Measurements from ENCODE around the gene B3GAT3.

The B3GAT3 gene

GRCh38 chr11:62648967-62649364, 27.2 kb upstream of the B3GAT3 start:
- no peak for TF ChIP-seq CTCF (conservative IDR thresholded peaks at IDR 0.05; ENCODE audit: low read depth, low read length)
- no peak overlapping the region for H3K4me3 ChIP-seq (ENCODE audit: low read length)
- DNase-seq (ENCODE audit: low read depth): no peak

GRCh38 chr11:62648185-62648966, 26.6 kb upstream of the B3GAT3 start:
- no peak for TF ChIP-seq CTCF (conservative IDR thresholded peaks at IDR 0.05; ENCODE audit: low read depth, low read length)

GRCh38 chr11:62647609-62648005, 25.8 kb upstream of the B3GAT3 start:
- H3K4me3 ChIP-seq (ENCODE audit: low read length): no peak overlapping the region

More at GRCh38 chr11:62648185-62648966, 26.6 kb upstream of the B3GAT3 start:
- DNase-seq (ENCODE audit: low read depth): no peak
- no peak overlapping the region for H3K4me3 ChIP-seq (ENCODE audit: low read length)

DNA sequence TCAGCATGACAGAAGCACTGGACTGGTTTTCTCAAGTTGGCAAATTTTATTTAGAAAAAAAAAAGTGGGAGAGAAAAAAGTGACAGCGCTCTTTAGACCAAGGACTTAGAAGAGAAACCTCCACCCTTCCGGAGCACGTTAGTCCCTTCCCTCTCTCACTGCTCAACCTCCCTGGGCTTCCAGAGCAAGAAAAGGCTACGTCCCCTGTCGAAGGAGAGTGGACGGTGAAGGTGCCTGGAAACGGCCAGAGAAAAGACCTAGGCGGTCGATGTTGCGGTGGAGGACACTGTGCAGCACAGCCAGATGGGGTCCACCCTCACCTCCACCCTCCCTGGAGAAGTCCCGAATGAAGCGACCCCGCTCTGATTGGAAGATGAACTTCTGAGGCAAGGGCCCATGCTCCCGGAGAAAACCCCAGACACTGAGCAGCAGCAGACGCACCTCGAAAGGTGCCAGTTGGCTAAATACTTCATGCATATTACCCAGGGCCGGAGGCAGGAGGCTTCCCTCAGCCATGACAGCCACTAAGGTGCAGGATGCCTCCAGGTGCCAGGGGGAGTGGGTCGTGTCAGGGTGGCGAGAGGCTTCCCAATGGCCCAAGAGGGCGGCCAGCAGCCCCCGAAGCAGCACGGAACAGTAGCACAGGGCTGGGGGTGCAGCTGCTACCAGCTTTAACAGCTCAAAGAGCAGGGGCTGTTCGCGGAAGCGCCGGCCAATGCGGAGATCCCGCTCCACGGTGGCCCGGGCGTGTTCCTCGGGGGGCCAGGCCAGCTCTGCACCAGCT, 25.2 kb upstream of the B3GAT3 start:
- peak overlapping the region; percentile 22 for H3K4me3 ChIP-seq (ENCODE audit: low read length)
- no peak for DNase-seq (ENCODE audit: low read depth)
- no peak for TF ChIP-seq CTCF (conservative IDR thresholded peaks at IDR 0.05; ENCODE audit: low read depth, low read length)

More at GRCh38 chr11:62647609-62648005, 25.8 kb upstream of the B3GAT3 start:
- no peak for DNase-seq (ENCODE audit: low read depth)
- no peak for TF ChIP-seq CTCF (conservative IDR thresholded peaks at IDR 0.05; ENCODE audit: low read depth, low read length)

DNA sequence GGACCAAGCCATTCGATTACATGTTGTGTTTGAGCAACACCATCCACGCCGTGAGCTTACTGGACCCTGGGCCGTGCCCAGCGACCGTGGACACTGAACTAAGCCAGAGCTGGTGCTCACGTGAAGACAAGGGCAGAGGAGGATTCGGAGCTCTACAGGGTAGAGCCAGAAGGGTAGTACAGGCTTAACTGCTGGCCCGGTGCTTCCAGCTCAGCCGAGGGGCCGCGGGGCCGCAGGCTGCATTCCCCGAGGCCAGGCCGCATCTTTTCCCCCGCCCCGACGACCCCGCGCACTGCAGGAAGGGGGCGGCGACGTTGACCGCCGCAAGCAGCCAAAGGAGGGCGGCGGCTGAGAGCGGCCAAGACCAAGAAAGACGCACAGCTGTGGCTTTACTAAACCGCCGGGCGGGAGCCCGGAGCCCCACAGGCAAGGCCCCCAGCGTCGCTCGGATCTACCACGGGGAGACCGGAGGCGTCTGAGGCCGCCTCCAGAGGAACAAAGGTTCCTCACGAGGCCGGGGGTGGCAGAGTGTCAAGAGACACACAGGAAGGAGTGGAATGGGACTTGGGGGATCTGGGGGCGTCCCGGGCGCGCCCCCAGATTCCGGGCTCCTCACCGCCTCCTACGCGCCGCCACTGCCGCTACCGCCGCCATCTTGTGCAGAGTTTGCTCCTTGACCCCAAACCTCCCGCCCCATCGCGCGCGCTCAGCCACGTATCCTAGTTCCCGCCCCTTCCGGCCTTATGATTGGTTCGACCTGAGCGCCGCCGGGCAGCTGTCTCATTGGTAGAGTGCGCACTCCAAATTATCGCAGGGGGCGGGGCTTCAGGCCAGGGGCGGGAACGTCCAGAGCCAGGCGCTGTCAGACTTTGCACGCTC, 24.4 kb upstream of the B3GAT3 start, which contains the start of gene GANAB:
GANAB (minus strand) TSS at position 668 of the 879 bp plus-strand sequence; CDS start at position 654, 14 bp downstream.
- peak; percentile 87 for DNase-seq (ENCODE audit: low read depth)
- H3K4me3 ChIP-seq (ENCODE audit: low read length): peak within 1 kb of the TSS; percentile 93
- TF ChIP-seq CTCF (conservative IDR thresholded peaks at IDR 0.05; ENCODE audit: low read depth, low read length): no peak

DNA sequence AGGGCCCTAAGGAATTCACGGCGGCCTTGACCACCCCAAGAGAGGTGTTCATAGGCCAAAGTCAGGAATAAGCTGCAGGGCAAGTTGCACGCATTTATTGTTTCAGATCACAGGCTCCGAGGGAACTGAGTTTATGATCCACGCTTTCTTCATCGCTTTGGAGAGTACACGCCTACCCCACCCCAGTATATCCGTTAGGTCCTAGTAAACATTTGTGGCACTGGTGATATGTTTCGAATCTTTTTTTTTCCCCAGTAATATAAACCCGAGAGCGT, 23.8 kb upstream of the B3GAT3 start:
- DNase-seq (ENCODE audit: low read depth): no peak
- TF ChIP-seq CTCF (conservative IDR thresholded peaks at IDR 0.05; ENCODE audit: low read depth, low read length): no peak

More for the DNA sequence above, 23.8 kb upstream of the B3GAT3 start:
- peak overlapping the region; percentile 93 for H3K4me3 ChIP-seq (ENCODE audit: low read length)
